Spleen (tissue), 11 donors: ENCODE data around the gene BRD4. TPM values are rescaled to one million over a fixed set of nuclear protein-coding genes. Genes with fewer than 3 reads are reported as not detected.

Source experiments
- DNase-seq: peaks from one replicate; pipeline ENCODE4 v3.0.0-alpha.2; 2020
- H3K27ac ChIP-seq, 8 donors: fragments of 200-600 bp; sonication (generic) in 7 of 8; 1 replicate in 4 of 8; 2 replicates in 4 of 8; pipeline versions ENCODE4 v1.5.0 to v1.8.0; 2016 to 2021; ENCODE audit warnings: inconsistent platforms in 4 of 8, mild to moderate bottlenecking in 4 of 8, moderate library complexity in 1 of 8
- H3K27me3 ChIP-seq, 7 donors: fragments of 200-600 bp; sonication (generic) in 6 of 7; replicated peaks in 1 of 7; 1 replicate in 4 of 7; 2 replicates in 3 of 7; pipeline versions ENCODE4 v1.5.0 to v1.8.0; 2016 to 2021; ENCODE audit warnings: inconsistent platforms in 3 of 7, mild to moderate bottlenecking in 1 of 7
- H3K36me3 ChIP-seq, 6 donors: fragments of 200-600 bp; sonication (generic) in 5 of 6; 1 replicate in 4 of 6; 2 replicates in 2 of 6; pipeline versions ENCODE4 v1.5.0 to v1.8.0; 2016 to 2021; ENCODE audit warnings: inconsistent platforms in 2 of 6
- H3K4me1 ChIP-seq, 6 donors: fragments of 200-600 bp; sonication (generic) in 5 of 6; 1 replicate in 3 of 6; 2 replicates in 3 of 6; pipeline versions ENCODE4 v1.5.0 to v1.8.0; 2016 to 2021; ENCODE audit warnings: inconsistent platforms in 3 of 6
- H3K4me3 ChIP-seq, 8 donors: fragments of 200-600 bp; sonication (generic) in 7 of 8; 1 replicate in 4 of 8; 2 replicates in 4 of 8; pipeline versions ENCODE4 v1.5.0 to v1.8.0; 2016 to 2021; ENCODE audit warnings: inconsistent platforms in 4 of 8, mild to moderate bottlenecking in 4 of 8, moderate library complexity in 2 of 8
- H3K9me3 ChIP-seq, 8 donors: fragments of 200-600 bp; sonication (generic) in 7 of 8; 1 replicate in 4 of 8; 2 replicates in 4 of 8; pipeline versions ENCODE4 v1.5.0 to v1.8.0; 2016 to 2021; ENCODE audit warnings: inconsistent platforms in 4 of 8
- POLR2A ChIP-seq, 3 donors: fragments of 450-650 bp; IDR thresholded peaks; one replicate each; pipeline ENCODE4 v1.5.1; 2017; ENCODE audit warnings: antibody characterized with exemption in 3 of 3, mild to moderate bottlenecking in 1 of 3
- POLR2AphosphoS5 ChIP-seq, 3 donors: sonication (generic); formaldehyde crosslinking; IDR thresholded peaks; one replicate each; pipeline ENCODE4 v1.5.1; 2017; ENCODE audit warnings: antibody characterized with exemption in 3 of 3
- WGBS, 5 donors: extraction: QIAGEN DNeasy Blood & Tissue Kit in 3 of 5; methylation state at CpG; one replicate each; pipeline versions ENCODE4 v1.1.5 to v1.1.7; 2013 to 2018; 5-methylcytosine and 5-hydroxymethylcytosine counted together
- intact Hi-C: fragments of 100-400 bp; cut with DNase I; formaldehyde crosslinking; loops from one replicate; pipeline ENCODE4 v1.15.0; 2023; ENCODE audit warnings: low total_unique reads
- polyA plus RNA-seq, 3 donors: library from polyadenylated mRNA; stranded (reverse); fragments of 200-250 nt; gene quantifications; one replicate each; pipeline ENCODE4 v1.2.1, GENCODE V29; 2013
- total RNA-seq, 7 donors: library from RNA; depleted of rRNA in 3 of 7; stranded (reverse); fragments of >200 nt in 3 of 7; fragmentation: NEBNext Ultra II Directional in 4 of 7; extraction: Animal tissue kit (Norgen Biotek cat#: 25700) in 4 of 7; gene quantifications; one replicate each; pipeline versions ENCODE4 v1.1.0 to v1.2.1, GENCODE V29; 2016 to 2021
- TF ChIP-seq, protein P1 (sequence below), 11 experiments: fragments of 200-600 bp in 7 of 11; fragments of 450-650 bp in 4 of 11; sonication (generic) in 4 of 11; IDR thresholded peaks in 8 of 11; conservative IDR thresholded peaks in 3 of 11; 1 replicate in 7 of 11; 2 replicates in 4 of 11; pipeline versions ENCODE4 v1.4.0 to v1.8.0; 2016 to 2021; ENCODE audit warnings: antibody characterized with exemption in 11 of 11, inconsistent platforms in 4 of 11, mild to moderate bottlenecking in 1 of 11
- donor health status: healthy with polysubstance abuse.
- donor health status: DM: no; HTN: no; CAD: no; lungs with moderate emphysema.
- donor health status: DM: no; HTN: no; CAD: no.
- donor health status: Bipolar disorder and iron deficiency.
- donor health status: healthy.
- donor health status: DM: no; HTN: no; CAD: no.
- donor health status: DM: yes; HTN: yes; CAD: no.

BRD4 gene
- total and polyA plus RNA-seq, 10 donors = 10.3 to 146 (median 68.0) TPM

- H3K4me1 ChIP-seq = peaks cover 99 to 100% (median 100%) of the 10 kb centered on the region in 6 donors
- no peaks in the 10 kb centered on the region for H3K9me3 ChIP-seq
- intact Hi-C loops = no loop called here
- DNase-seq = peak; percentile 46
- no peaks in the 10 kb centered on the region for H3K36me3 ChIP-seq
- H3K27me3 ChIP-seq = no peaks in the 10 kb centered on the region
- H3K27ac ChIP-seq = peak overlapping the region in 4 of 8 donors; percentile 19 to 73 (median 64)
- no peak for TF ChIP-seq POLR2AphosphoS5 (IDR thresholded peaks at IDR 0.05)
- TF ChIP-seq POLR2A (IDR thresholded peaks at IDR 0.05) = no peak
- TF ChIP-seq, protein P1, sequence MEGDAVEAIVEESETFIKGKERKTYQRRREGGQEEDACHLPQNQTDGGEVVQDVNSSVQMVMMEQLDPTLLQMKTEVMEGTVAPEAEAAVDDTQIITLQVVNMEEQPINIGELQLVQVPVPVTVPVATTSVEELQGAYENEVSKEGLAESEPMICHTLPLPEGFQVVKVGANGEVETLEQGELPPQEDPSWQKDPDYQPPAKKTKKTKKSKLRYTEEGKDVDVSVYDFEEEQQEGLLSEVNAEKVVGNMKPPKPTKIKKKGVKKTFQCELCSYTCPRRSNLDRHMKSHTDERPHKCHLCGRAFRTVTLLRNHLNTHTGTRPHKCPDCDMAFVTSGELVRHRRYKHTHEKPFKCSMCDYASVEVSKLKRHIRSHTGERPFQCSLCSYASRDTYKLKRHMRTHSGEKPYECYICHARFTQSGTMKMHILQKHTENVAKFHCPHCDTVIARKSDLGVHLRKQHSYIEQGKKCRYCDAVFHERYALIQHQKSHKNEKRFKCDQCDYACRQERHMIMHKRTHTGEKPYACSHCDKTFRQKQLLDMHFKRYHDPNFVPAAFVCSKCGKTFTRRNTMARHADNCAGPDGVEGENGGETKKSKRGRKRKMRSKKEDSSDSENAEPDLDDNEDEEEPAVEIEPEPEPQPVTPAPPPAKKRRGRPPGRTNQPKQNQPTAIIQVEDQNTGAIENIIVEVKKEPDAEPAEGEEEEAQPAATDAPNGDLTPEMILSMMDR (IDR thresholded peaks at IDR 0.05 in 8 of 11, conservative IDR thresholded peaks at IDR 0.05 in 3 of 11) = no peak
- no peak overlapping the region for H3K4me3 ChIP-seq
- WGBS, 5 donors = 50 to 65% (median 59%) methylated on average over 10 of the region's 10 CpGs
These were observed 49.0 kb downstream of the BRD4 start for GRCh38 chr19:15283141-15283883.

DNA sequence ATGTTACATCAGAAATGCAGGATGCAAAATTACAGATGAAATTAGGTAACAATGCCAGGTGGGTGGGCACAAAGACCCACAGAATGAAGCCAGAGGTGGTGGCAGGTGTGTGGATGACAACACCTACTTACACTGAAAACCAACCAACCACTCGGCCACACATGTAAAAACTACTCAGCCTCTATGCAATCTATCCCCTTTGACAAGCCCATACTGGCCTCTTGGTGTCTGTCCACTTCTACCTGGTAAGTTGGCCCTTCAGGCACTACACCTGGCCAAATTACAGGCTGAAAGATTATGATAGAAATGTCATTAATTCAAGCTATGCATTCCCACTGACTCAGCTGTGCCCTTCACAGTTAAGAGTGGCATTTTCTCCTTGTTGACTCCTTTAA, 50.0 kb downstream of the BRD4 start:
- peak; percentile 8 for DNase-seq
- peak overlapping the region in 4 of 8 donors; percentile 19 to 73 (median 64) for H3K27ac ChIP-seq
- no peaks in the 10 kb centered on the region for H3K27me3 ChIP-seq
- 56 to 89% (median 75%) methylated on average over 1 of the region's 1 CpG for WGBS, 5 donors
- peaks cover 94 to 100% (median 100%) of the 10 kb centered on the region in 6 donors for H3K4me1 ChIP-seq
- intact Hi-C loops = no loop called here
- H3K4me3 ChIP-seq = no peak overlapping the region
- H3K9me3 ChIP-seq = no peaks in the 10 kb centered on the region
- no peaks in the 10 kb centered on the region for H3K36me3 ChIP-seq
- TF ChIP-seq, protein P1 (IDR thresholded peaks at IDR 0.05 in 8 of 11, conservative IDR thresholded peaks at IDR 0.05 in 3 of 11) = no peak
- TF ChIP-seq POLR2A (IDR thresholded peaks at IDR 0.05) = no peak
- no peak for TF ChIP-seq POLR2AphosphoS5 (IDR thresholded peaks at IDR 0.05)

GRCh38 chr19:15280915-15281683, 51.2 kb downstream of the BRD4 start:
- no peaks in the 10 kb centered on the region for H3K27me3 ChIP-seq
- 46 to 74% (median 55%) methylated on average over 8 to 12 of the region's 12 CpGs for WGBS, 5 donors
- intact Hi-C loops = no loop called here
- H3K27ac ChIP-seq = peak overlapping the region in 7 of 8 donors; percentile 11 to 73 (median 59)
- peak overlapping the region in 1 of 8 donors; percentile 13 for H3K4me3 ChIP-seq
- no peak for DNase-seq
- no peaks in the 10 kb centered on the region for H3K9me3 ChIP-seq
- TF ChIP-seq POLR2AphosphoS5 (IDR thresholded peaks at IDR 0.05) = peak; percentile 48 to 81 (median 64)
- TF ChIP-seq, protein P1 (IDR thresholded peaks at IDR 0.05 in 8 of 11, conservative IDR thresholded peaks at IDR 0.05 in 3 of 11) = no peak
- no peak for TF ChIP-seq POLR2A (IDR thresholded peaks at IDR 0.05)
- peaks cover 0 to 3% (median 0%) of the 10 kb centered on the region in 6 donors for H3K36me3 ChIP-seq
- peaks cover 89 to 100% (median 100%) of the 10 kb centered on the region in 6 donors for H3K4me1 ChIP-seq
